ENCODE data around the gene GPR39. TPM values are rescaled to one million over a fixed set of nuclear protein-coding genes. Genes with fewer than 3 reads are reported as not detected.

The GPR39 gene
- total and polyA plus RNA-seq, 2 donors (not counting 3 experiments of a cell fraction or from before 2014, with no cell fraction given), result 0.03 to 0.20 TPM

DNA sequence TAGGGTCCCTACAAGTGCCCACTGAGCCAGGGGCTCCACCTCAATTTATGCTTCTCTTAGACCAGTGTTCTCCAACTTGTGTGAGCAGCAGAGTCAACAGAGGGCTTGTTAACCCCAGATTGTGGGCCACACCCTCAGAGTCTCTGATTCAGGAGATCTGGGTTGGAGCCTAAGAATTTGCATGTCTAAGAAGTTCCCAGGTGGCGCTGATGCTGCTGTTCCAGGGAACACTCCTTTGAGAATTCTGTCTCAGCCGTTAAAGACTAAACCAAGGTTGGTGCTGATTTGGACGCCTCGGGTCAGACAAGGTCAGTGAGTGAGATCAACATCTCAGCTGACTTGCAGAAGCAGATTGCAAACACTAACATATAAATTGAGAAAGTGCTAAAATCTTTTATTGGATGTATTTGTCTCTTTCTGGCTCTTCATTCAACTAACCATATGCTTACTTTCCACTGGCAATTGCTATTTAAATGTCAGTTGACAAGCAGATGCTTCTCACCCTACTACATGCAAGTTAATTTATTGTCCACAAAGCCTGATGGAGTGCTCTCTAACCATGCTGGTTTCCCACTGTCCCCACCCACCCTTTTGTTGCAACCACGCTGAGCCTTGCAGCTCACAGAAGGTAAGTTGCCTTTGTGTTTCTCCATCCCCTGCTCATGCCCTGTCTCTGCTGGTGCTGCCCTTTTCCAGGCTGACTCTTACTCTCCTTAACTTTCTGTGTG is 221.9 kb downstream of the GPR39 start:
- BruUV-seq (replicated peaks), result no TSS peak
- dilution Hi-C loops (cut with MboI; ENCODE audit: extremely low pct_ligation_motif_present, low sequenced_read_pairs), result no loop called here
- Histone ChIP-seq H3K27me3 (ENCODE audit: control insufficient read depth in 2 of 2, insufficient read depth in 2 of 2, low read length in 2 of 2) (no peaks in the 10 kb centered on the region), H3K9me3 (replicated peaks; ENCODE audit: control insufficient read depth, insufficient read depth, low read length) (no peaks in the 10 kb centered on the region), H3K27ac (ENCODE audit: insufficient read depth, low read depth, low read length) (no peak overlapping the region), H3K36me3 (ENCODE audit: control insufficient read depth in 2 of 2, extremely low read depth in 1 of 2, insufficient read depth in 2 of 2, low read length in 2 of 2) (no peaks in the 10 kb centered on the region), H3K4me2 (ENCODE audit: insufficient read depth, low read length) (no peak overlapping the region), H3K4me1 (ENCODE audit: control insufficient read depth, extremely low read depth, insufficient read depth, low read length) (no peaks in the 10 kb centered on the region), H4K20me1 (replicated peaks; ENCODE audit: control insufficient read depth, extremely low read depth, insufficient read depth, low read length) (no peaks in the 10 kb centered on the region), H2AFZ (ENCODE audit: low read depth, low read length) (no peak overlapping the region), H3K9ac (replicated peaks; ENCODE audit: extremely low read depth, insufficient read depth, low read length) (no peak overlapping the region), H3K9me1 (replicated peaks; ENCODE audit: control insufficient read depth, extremely low read depth, insufficient read depth, low read length) (peaks cover 3% of the 10 kb centered on the region), H3K4me3 (replicated peaks in 1 of 3; ENCODE audit: insufficient read depth in 1 of 3, low read depth in 1 of 3, low read length in 3 of 3) (no peak overlapping the region), H3K79me2 (ENCODE audit: control insufficient read depth, insufficient read depth, low read length) (no peaks in the 10 kb centered on the region)
- FAIRE-seq, result no peak
- TF ChIP-seq GATA2 (IDR thresholded peaks at IDR 0.05; ENCODE audit: insufficient read depth, insufficient read length, low read depth, low read length) (no peak), FOS (IDR thresholded peaks at IDR 0.05; ENCODE audit: borderline replicate concordance, insufficient read depth, low read length) (no peak), CTCF (IDR thresholded peaks at IDR 0.05; ENCODE audit: extremely low read depth in 1 of 2, insufficient read depth in 1 of 2, low read depth in 1 of 2, low read length in 2 of 2) (no peak), EZH2 (IDR thresholded peaks at IDR 0.05; ENCODE audit: borderline replicate concordance, low read depth, low read length, severe bottlenecking) (no peak), POLR2A (IDR thresholded peaks at IDR 0.05; ENCODE audit: low read depth, low read length) (no peak), MYC (IDR thresholded peaks at IDR 0.05; ENCODE audit: low read depth, low read length) (no peak), JUN (IDR thresholded peaks at IDR 0.05; ENCODE audit: borderline replicate concordance, insufficient read depth, insufficient read length, low read depth) (no peak), POLR2AphosphoS5 (IDR thresholded peaks at IDR 0.05; ENCODE audit: insufficient read depth, low read depth, low read length) (no peak)
- TF ChIP-seq, protein P1, sequence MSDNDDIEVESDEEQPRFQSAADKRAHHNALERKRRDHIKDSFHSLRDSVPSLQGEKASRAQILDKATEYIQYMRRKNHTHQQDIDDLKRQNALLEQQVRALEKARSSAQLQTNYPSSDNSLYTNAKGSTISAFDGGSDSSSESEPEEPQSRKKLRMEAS (IDR thresholded peaks at IDR 0.05; ENCODE audit: insufficient read depth, insufficient read length), result no peak
- intact Hi-C loops (cut with micrococcal nuclease), result no loop called here
- ChIA-PET POLR2A (no interaction called here), CTCF (no interaction called here)
- no peak for DNase-seq (ENCODE audit: low read depth, low spot score)
